OCI-LY3 (cell line): ENCODE results near the gene LGALS16.
A peak's percentile ranks its signal among the peaks of the same experiment; 100 is the strongest.
"Not testable (repeated sequence)": the region's sequence is repeated elsewhere in the genome, so short reads cannot be mapped to it uniquely, and the experiment has no call there.

Experiments
- H2AFZ ChIP-seq: fragments of 200-600, 300-600 bp; shearing (Covaris generic); 2 replicates; pipeline ENCODE4 v1.6.0; 2014; ENCODE audit warnings: antibody characterized with exemption, low read depth, low read length
- H3K27ac ChIP-seq: fragments of 200-600, 300-600 bp; sonication (generic); 2 replicates; pipeline ENCODE4 v1.5.1; 2014; ENCODE audit warnings: mild to moderate bottlenecking, low read length, moderate library complexity, mixed read lengths
- H3K27me3 ChIP-seq: fragments of 200-600, 300-600 bp; sonication (generic); 2 replicates; pipeline ENCODE4 v1.6.1; 2014; ENCODE audit warnings: low read depth, low read length, mixed read lengths
- H3K36me3 ChIP-seq: fragments of 200-600, 300-600 bp; sonication (generic); replicated peaks from 2 replicates; pipeline ENCODE3; 2014; ENCODE audit warnings: low read depth, low read length, mixed read lengths
- H3K4me1 ChIP-seq: fragments of 300-600, 200-600 bp; sonication (generic); 2 replicates; pipeline ENCODE4 v1.6.1; 2014; ENCODE audit warnings: low read length, mixed read lengths
- H3K4me2 ChIP-seq: fragments of 200-600, 300-600 bp; sonication (generic); 2 replicates; pipeline ENCODE4 v1.6.1; 2014; ENCODE audit warnings: low read length, mixed read lengths
- H3K4me3 ChIP-seq: fragments of 300-600, 200-600 bp; sonication (generic); 2 replicates; pipeline ENCODE4 v1.5.1; 2014; ENCODE audit warnings: antibody characterized with exemption, mild to moderate bottlenecking, low read length, moderate library complexity
- H3K79me2 ChIP-seq: fragments of 300-600, 200-600 bp; shearing (Covaris generic); 2 replicates; pipeline ENCODE4 v1.6.1; 2014; ENCODE audit warnings: mild to moderate bottlenecking, low read length, mixed read lengths
- H3K9ac ChIP-seq: fragments of 300-600, 200-600 bp; shearing (Covaris generic); 2 replicates; pipeline ENCODE4 v1.6.0; 2014; ENCODE audit warnings: mild to moderate bottlenecking, low read length, moderate library complexity
- H3K9me3 ChIP-seq: fragments of 200-600, 300-600 bp; shearing (Covaris generic); 2 replicates; pipeline ENCODE4 v1.6.1; 2014; ENCODE audit warnings: low read length, mixed read lengths; ENCODE audit not compliant: insufficient read depth
- H4K20me1 ChIP-seq: fragments of 200-600, 300-600 bp; sonication (generic); 2 replicates; pipeline ENCODE4 v1.6.1; 2016; ENCODE audit warnings: low read length, mixed read lengths; ENCODE audit not compliant: insufficient read depth
- CTCF ChIP-seq: fragments of 200-600, 300-600 bp; sonication (generic); IDR thresholded peaks from 2 replicates; pipeline ENCODE4 v1.5.1; 2014; ENCODE audit warnings: antibody characterized with exemption, low read length, low read depth
- EZH2phosphoT487 ChIP-seq: fragments of 200-600 bp; shearing (Covaris generic); IDR thresholded peaks from 2 replicates; pipeline ENCODE4 v1.6.1; 2018; ENCODE audit warnings: antibody characterized with exemption, mixed run types, low read depth

Gene LGALS16

GRCh38 chr19:39617745-39618144 lies 38.0 kb upstream of the LGALS16 start:
- Histone ChIP-seq H2AFZ (no peak overlapping the region), H3K27me3 (0 out of 2 replicates have a peak, but pooled peaks cover 3% of the 10 kb centered on the region), H3K27ac (no peak overlapping the region), H3K4me3 (no peak overlapping the region), H3K79me2 (no peaks in the 10 kb centered on the region), H3K9ac (no peak overlapping the region), H3K9me3 (no peaks in the 10 kb centered on the region), H3K4me2 (no peak overlapping the region), H3K4me1 (no peaks in the 10 kb centered on the region), H4K20me1 (no peaks in the 10 kb centered on the region), H3K36me3 (no peaks in the 10 kb centered on the region)
- TF ChIP-seq EZH2phosphoT487 (no peak), CTCF (no peak)

GRCh38 chr19:39623946-39624345 lies 31.8 kb upstream of the LGALS16 start:
- Histone ChIP-seq H3K27ac (no peak overlapping the region), H3K9me3 (no peaks in the 10 kb centered on the region), H3K36me3 (no peaks in the 10 kb centered on the region), H3K79me2 (no peaks in the 10 kb centered on the region), H3K9ac (no peak overlapping the region), H3K4me2 (no peak overlapping the region), H3K27me3 (peaks cover 22% of the 10 kb centered on the region; the same call in 1 of the 2 replicates), H3K4me1 (no peaks in the 10 kb centered on the region), H2AFZ (no peak overlapping the region), H3K4me3 (no peak overlapping the region), H4K20me1 (no peaks in the 10 kb centered on the region)
- TF ChIP-seq EZH2phosphoT487: no peak
- no peak for TF ChIP-seq CTCF

- not testable (repeated sequence) for H3K27ac ChIP-seq, H3K79me2 ChIP-seq, H3K36me3 ChIP-seq, H4K20me1 ChIP-seq, H3K4me2 ChIP-seq, H3K4me1 ChIP-seq, H3K9me3 ChIP-seq, H3K4me3 ChIP-seq, H2AFZ ChIP-seq, H3K9ac ChIP-seq
- TF ChIP-seq CTCF: 0 out of 2 replicates have a peak, but pooled peaks have one; percentile 6
- H3K27me3 ChIP-seq: peaks cover 27% of the 10 kb centered on the region; the same call in 1 of the 2 replicates
Observed at GRCh38 chr19:39627631-39628030, 28.1 kb upstream of the LGALS16 start.

DNA sequence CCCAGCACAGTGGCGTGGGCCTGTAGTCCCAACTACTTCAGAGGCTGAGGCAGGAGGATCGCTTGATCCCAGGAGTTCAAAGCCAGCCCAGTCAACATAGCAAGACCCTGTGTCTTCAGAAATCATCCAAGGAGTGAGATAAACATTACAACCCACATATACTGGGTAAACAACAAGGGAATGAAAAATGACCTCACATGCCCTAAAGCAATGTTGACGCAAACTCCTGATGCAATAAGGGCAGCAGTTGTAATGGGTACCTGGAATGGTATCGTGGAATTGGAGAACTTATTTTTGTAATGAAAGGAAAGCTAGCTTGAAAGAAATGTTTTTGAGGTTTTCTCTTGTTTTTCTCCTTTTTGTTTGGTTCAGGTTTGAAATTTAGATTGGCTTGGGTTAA lies 24.5 kb upstream of the LGALS16 start:
- Histone ChIP-seq H3K79me2 (no peaks in the 10 kb centered on the region), H3K36me3 (no peaks in the 10 kb centered on the region)
- TF ChIP-seq EZH2phosphoT487 (no peak), CTCF (no peak)

More for the DNA sequence above, 24.5 kb upstream of the LGALS16 start:
- no peaks in the 10 kb centered on the region for H3K9me3 ChIP-seq
- no peak overlapping the region for H2AFZ ChIP-seq
- no peak overlapping the region for H3K4me2 ChIP-seq
- H4K20me1 ChIP-seq: no peaks in the 10 kb centered on the region
- H3K27me3 ChIP-seq: peaks cover 21% of the 10 kb centered on the region; the same call in 1 of the 2 replicates
- no peak overlapping the region for H3K4me3 ChIP-seq
- H3K27ac ChIP-seq: no peak overlapping the region
- H3K9ac ChIP-seq: no peak overlapping the region
- no peaks in the 10 kb centered on the region for H3K4me1 ChIP-seq
